ENCODE measurements around the gene EPHA3. TPM values are rescaled to one million over a fixed set of nuclear protein-coding genes. Genes with fewer than 3 reads are reported as not detected.

The EPHA3 gene
- total RNA-seq, 1 donor from 2014 or later = 3.3 TPM

DNA sequence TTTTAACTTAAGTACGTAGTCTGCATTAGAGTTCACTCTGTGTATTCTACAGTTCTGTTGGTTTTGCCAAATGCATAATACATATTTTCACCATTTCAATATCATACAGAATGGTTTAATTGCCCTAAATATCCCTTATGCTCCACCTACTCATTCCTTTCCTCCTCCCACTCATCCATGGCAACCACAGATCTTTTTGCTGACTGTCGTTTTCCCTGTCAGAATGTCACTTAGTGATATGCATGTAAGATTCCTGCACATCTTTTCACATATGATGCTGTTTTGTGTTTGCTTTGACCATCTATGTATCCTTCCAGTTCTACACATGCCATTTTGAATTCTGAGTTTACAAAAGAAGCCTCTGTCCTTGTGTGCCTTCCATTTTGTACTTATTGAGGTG is 36.7 kb downstream of the EPHA3 start:
- TF ChIP-seq, protein P1, sequence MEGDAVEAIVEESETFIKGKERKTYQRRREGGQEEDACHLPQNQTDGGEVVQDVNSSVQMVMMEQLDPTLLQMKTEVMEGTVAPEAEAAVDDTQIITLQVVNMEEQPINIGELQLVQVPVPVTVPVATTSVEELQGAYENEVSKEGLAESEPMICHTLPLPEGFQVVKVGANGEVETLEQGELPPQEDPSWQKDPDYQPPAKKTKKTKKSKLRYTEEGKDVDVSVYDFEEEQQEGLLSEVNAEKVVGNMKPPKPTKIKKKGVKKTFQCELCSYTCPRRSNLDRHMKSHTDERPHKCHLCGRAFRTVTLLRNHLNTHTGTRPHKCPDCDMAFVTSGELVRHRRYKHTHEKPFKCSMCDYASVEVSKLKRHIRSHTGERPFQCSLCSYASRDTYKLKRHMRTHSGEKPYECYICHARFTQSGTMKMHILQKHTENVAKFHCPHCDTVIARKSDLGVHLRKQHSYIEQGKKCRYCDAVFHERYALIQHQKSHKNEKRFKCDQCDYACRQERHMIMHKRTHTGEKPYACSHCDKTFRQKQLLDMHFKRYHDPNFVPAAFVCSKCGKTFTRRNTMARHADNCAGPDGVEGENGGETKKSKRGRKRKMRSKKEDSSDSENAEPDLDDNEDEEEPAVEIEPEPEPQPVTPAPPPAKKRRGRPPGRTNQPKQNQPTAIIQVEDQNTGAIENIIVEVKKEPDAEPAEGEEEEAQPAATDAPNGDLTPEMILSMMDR (IDR thresholded peaks at IDR 0.05) = no peak
- Histone ChIP-seq H3K27ac (no peak overlapping the region), H3K9me3 (no peaks in the 10 kb centered on the region), H3K4me1 (no peaks in the 10 kb centered on the region), H3K36me3 (no peaks in the 10 kb centered on the region), H3K4me3 (no peak overlapping the region), H3K27me3 (no peaks in the 10 kb centered on the region)
- no peak for DNase-seq (ENCODE audit: low spot score in 2 of 2)
- intact Hi-C loops (cut with DNase I) = no loop called here

DNA sequence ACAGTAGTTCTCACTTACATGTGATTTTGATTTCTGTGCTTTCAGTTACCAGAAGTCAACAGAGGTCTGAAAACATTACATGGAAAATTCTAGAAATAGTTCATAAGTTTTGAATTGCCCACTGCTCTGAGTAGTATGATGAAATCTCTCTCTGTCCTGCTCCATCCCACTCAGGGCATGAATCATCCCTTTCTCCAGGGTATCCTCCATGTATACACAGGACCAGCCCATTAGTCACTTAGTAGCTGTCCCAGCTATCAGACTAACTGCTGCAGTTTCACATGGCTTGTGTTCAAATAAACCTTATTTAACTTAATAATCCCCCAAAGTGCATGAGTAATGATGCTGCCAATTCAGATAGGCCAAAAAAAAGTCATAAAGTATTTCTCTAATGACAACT is 38.6 kb downstream of the EPHA3 start:
- no peaks in the 10 kb centered on the region for H3K9me3 ChIP-seq
- DNase-seq (ENCODE audit: low spot score in 2 of 2) = no peak
- no peaks in the 10 kb centered on the region for H3K36me3 ChIP-seq
- H3K27me3 ChIP-seq = no peaks in the 10 kb centered on the region
- H3K4me1 ChIP-seq = no peaks in the 10 kb centered on the region
- TF ChIP-seq, protein P1 (IDR thresholded peaks at IDR 0.05) = no peak
- H3K27ac ChIP-seq = no peak overlapping the region
- intact Hi-C loops (cut with DNase I) = no loop called here
- H3K4me3 ChIP-seq = no peak overlapping the region

DNA sequence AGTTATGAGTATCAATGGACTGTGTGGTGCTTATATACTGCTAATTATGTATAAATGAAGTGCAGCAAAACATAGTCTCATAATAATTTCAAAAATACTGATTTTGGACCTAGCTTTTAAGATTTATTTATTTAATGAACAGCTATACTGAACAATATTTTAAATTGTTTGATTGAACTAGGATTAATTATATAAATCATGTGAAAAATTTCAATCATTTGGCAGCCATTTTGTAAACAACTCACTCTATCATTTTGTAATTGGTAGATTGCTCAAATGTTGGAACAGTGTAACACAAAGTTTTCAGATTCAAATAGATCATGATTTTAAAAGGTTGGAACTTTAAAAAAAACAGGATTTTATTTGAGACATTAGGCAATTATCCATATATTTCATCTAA is 47.0 kb downstream of the EPHA3 start:
- intact Hi-C loops (cut with DNase I) = no loop called here
- no peaks in the 10 kb centered on the region for H3K27me3 ChIP-seq
- no peaks in the 10 kb centered on the region for H3K36me3 ChIP-seq
- no peaks in the 10 kb centered on the region for H3K9me3 ChIP-seq
- TF ChIP-seq, protein P1 (IDR thresholded peaks at IDR 0.05) = no peak
- H3K27ac ChIP-seq = no peak overlapping the region
- no peaks in the 10 kb centered on the region for H3K4me1 ChIP-seq
- DNase-seq (ENCODE audit: low spot score in 2 of 2) = no peak
- no peak overlapping the region for H3K4me3 ChIP-seq

DNA sequence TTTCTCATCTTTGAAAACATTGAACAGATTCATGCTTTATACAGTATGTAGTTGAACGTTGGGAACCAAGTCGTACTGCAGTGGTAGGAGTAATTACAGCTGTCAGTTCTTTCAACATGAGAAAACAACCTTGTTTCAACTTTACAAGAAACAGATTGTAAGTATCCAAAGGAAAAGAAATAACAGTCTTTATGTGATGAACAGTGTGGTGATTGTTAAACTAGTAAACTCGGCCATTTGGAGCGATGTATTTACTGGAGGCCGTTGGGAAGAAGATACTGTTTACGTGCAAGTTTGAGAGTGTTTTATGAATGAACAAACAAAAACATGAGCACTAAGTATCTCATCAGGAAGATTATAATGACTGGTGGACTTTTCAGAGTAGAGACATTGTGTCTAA is 48.4 kb downstream of the EPHA3 start:
- TF ChIP-seq, protein P1 (IDR thresholded peaks at IDR 0.05) = no peak
- H3K4me3 ChIP-seq = no peak overlapping the region
- no peaks in the 10 kb centered on the region for H3K36me3 ChIP-seq
- intact Hi-C loops (cut with DNase I) = no loop called here
- DNase-seq (ENCODE audit: low spot score in 2 of 2) = no peak
- H3K27ac ChIP-seq = no peak overlapping the region
- no peaks in the 10 kb centered on the region for H3K4me1 ChIP-seq
- H3K27me3 ChIP-seq = no peaks in the 10 kb centered on the region
- no peaks in the 10 kb centered on the region for H3K9me3 ChIP-seq

DNA sequence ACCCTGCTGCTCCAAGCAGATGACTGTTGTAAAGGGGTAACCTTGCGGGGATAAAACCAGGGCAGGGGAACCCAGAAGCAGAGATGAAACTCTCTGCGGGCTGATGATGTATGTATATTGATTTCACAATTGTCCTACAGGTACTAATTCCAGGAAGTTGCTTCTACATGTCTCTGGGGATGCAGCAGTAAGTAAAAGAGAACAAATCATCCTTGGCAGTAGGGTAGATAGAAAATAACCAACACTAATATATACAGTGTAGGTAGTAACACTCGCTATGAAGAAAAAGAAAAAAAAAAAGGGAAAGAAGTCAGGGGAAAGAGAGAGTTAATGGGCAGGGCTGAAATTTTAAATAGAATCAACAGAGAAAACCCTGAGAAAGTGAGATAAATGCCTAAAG is 50.2 kb downstream of the EPHA3 start:
- TF ChIP-seq, protein P1 (IDR thresholded peaks at IDR 0.05) = no peak
- DNase-seq (ENCODE audit: low spot score in 2 of 2) = no peak
- intact Hi-C loops (cut with DNase I) = no loop called here
- no peaks in the 10 kb centered on the region for H3K4me1 ChIP-seq
- no peaks in the 10 kb centered on the region for H3K9me3 ChIP-seq
- no peak overlapping the region for H3K4me3 ChIP-seq
- H3K27ac ChIP-seq = no peak overlapping the region
- no peaks in the 10 kb centered on the region for H3K27me3 ChIP-seq
- H3K36me3 ChIP-seq = no peaks in the 10 kb centered on the region

DNA sequence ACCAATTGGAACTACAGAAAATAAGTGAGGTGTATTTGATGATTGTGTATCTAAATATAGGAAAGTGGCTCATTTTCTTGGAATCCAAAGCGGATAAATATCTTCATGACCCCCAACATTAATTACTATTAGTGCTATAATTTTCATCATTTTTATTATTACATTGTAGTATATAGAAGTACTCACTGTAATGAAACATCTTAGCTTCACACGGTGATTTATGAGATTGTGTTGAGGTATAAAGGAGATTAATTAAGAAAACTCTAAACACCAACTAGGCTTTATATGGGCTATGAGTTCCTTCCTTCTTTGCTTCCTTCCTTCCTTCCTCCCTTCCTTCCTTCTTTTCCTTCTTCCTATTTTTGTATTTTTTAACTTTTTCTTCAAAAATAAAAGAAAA is 52.2 kb downstream of the EPHA3 start:
- no peak overlapping the region for H3K27ac ChIP-seq
- no peak for DNase-seq (ENCODE audit: low spot score in 2 of 2)
- H3K4me1 ChIP-seq = no peaks in the 10 kb centered on the region
- no peaks in the 10 kb centered on the region for H3K36me3 ChIP-seq
- intact Hi-C loops (cut with DNase I) = no loop called here
- H3K9me3 ChIP-seq = no peaks in the 10 kb centered on the region
- TF ChIP-seq, protein P1 (IDR thresholded peaks at IDR 0.05) = no peak
- no peak overlapping the region for H3K4me3 ChIP-seq
- no peaks in the 10 kb centered on the region for H3K27me3 ChIP-seq

Measured in ascending aorta (tissue), 2 donors.